Heart right ventricle (tissue), 16 donors: ENCODE results near the gene TMEM266. TPM values are rescaled to one million over a fixed set of nuclear protein-coding genes. Genes with fewer than 3 reads are reported as not detected.
"Not testable (repeated sequence)": the region's sequence is repeated elsewhere in the genome, so short reads cannot be mapped to it uniquely, and the experiment has no call there.

Experiments
- ATAC-seq, 8 donors: fragments of 200-7000 bp; cut with Tn5 transposase; one replicate each; pipeline ENCODE4 v1.9.1; 2020; ENCODE audit warnings: mild to moderate bottlenecking in 8 of 8, moderate library complexity in 8 of 8, moderate number of reproducible peaks in 1 of 8
- DNase-seq, 2 donors: peaks; one replicate each; pipeline ENCODE4 v3.0.0-alpha.2; 2020
- H3K27ac ChIP-seq, 10 donors: fragments of 200-600 bp; sonication (generic) in 2 of 10; one replicate each; pipeline versions ENCODE4 v1.5.0 to v1.8.0; 2020 to 2022; ENCODE audit warnings: mild to moderate bottlenecking in 3 of 10
- H3K27me3 ChIP-seq, 7 donors: fragments of 200-600 bp; one replicate each; pipeline ENCODE4 v1.8.0; 2021 to 2022; ENCODE audit warnings: mild to moderate bottlenecking in 2 of 7
- H3K36me3 ChIP-seq, 9 donors: fragments of 200-600 bp; sonication (generic) in 1 of 9; one replicate each; pipeline versions ENCODE4 v1.5.0 to v1.8.0; 2020 to 2022; ENCODE audit warnings: mild to moderate bottlenecking in 2 of 9
- H3K4me1 ChIP-seq, 9 donors: fragments of 200-600 bp; sonication (generic) in 1 of 9; one replicate each; pipeline versions ENCODE4 v1.5.0 to v1.8.0; 2020 to 2022; ENCODE audit warnings: mild to moderate bottlenecking in 4 of 9
- H3K4me3 ChIP-seq, 10 donors: fragments of 200-600 bp; sonication (generic) in 2 of 10; one replicate each; pipeline versions ENCODE4 v1.5.0 to v1.8.0; 2020 to 2022; ENCODE audit warnings: mild to moderate bottlenecking in 7 of 10, moderate library complexity in 2 of 10
- H3K9me3 ChIP-seq, 11 donors: fragments of 200-600 bp in 10 of 11; sonication (generic) in 2 of 11; one replicate each; pipeline versions ENCODE4 v1.5.0 to v1.8.0; 2013 to 2022; ENCODE audit warnings: mild to moderate bottlenecking in 2 of 11, control low read depth in 1 of 11, moderate library complexity in 1 of 11
- CTCF ChIP-seq, 9 donors: fragments of 200-600 bp; sonication (generic) in 2 of 9; IDR thresholded peaks; one replicate each; pipeline versions ENCODE4 v1.5.0 to v1.8.0; 2021 to 2022; ENCODE audit warnings: antibody characterized with exemption in 9 of 9, mild to moderate bottlenecking in 5 of 9, moderate library complexity in 1 of 9
- WGBS, 2 donors: extraction: QIAGEN DNeasy Blood & Tissue Kit; methylation state at CpG; one replicate each; pipeline ENCODE4 v1.1.7; 2013; ENCODE audit warnings: inconsistent platforms in 1 of 2; 5-methylcytosine and 5-hydroxymethylcytosine counted together
- intact Hi-C, 10 donors: fragments of 100-400 bp; cut with DNase I; formaldehyde crosslinking; loops; one replicate each; pipeline versions ENCODE4 v1.11.1 to v1.14.2; 2022
- long read RNA-seq, 3 donors: library from polyadenylated mRNA; unstranded; transcript quantifications; one replicate each; pipeline ENCODE4 v2.0.0, GENCODE V29; 2020 to 2021
- polyA plus RNA-seq, 2 donors: library from polyadenylated mRNA; stranded (reverse); fragments of 200-250 nt; gene quantifications; one replicate each; pipeline ENCODE4 v1.2.3, GENCODE V29; 2013
- total RNA-seq, 10 donors: library from RNA; stranded (reverse); fragmentation: NEBNext Ultra II Directional in 3 of 10; extraction: Animal tissue kit (Norgen Biotek cat#: 25700) in 3 of 10; gene quantifications; one replicate each; pipeline versions ENCODE4 v1.2.1 to v1.2.4, GENCODE V29; 2021 to 2023
- donor health status: Arrhythmogenic right ventricular cardiomyopathy.
- donor health status: ischemic (EF 13 %, LVEDD 7.1; RV severe dilation, severe dysfunction).
- donor health status: healthy with polysubstance abuse.
- donor health status: DM: no; HTN: yes; CAD: no.
- donor health status: DM: no; HTN: no; CAD: no.
- donor health status: ischemic (EF 25% LVEDD 6.9; RV normal size, moderate dysfunction).
- donor health status: ischemic (EF 25% LVEDD 5.7; RV mildly dilated, moderate dysfunction).
- donor health status: healthy.
- donor health status: DM: yes; HTN: yes; CAD: no.
- donor health status: Ischemic cardiomyopathy.
- donor health status: ischemic (EF 35%, LVEDD 5.7; RV mildly dilated, moderate dysfunction).
- donor health status: nonischemic (EF 11% LVEDD 7.7; RV severe dilation, severe dysfunction).
- donor health status: DM: yes; HTN: yes; CAD: no.
- donor health status: PGD.
- donor health status: ischemic (EF 29% LVEDD 5.4; RV normal size, mild dysfunction).
- donor health status: nonischemic (EF 23%, LVEDD 6.1; RV moderate dilation, normal function).

Gene TMEM266
- total RNA-seq (under 1 TPM in 8 of 10 donors, not detected in 2; 0.09 to 0.30 (median 0.15) TPM), polyA plus RNA-seq (under 1 TPM in 1 of 2 donors, not detected in 1; 0.01 TPM)
- long read RNA-seq, donor 1: 0 reads
- long read RNA-seq, donor 2, partial matches to known transcripts: 0 of 1 reads
- long read RNA-seq, donor 2, other reads (novel, unspliced or antisense): 1 of 1 reads
- long read RNA-seq, donor 3, partial matches to known transcripts: 0 of 1 reads
- long read RNA-seq, donor 3, other reads (novel, unspliced or antisense): 1 of 1 reads

GRCh38 chr15:76059320-76060117 is at the start of gene TMEM266:
Gene TMEM266 (plus strand): TSS chr15:76059985. CDS start chr15:76134264, 74,279 bp downstream.
- TF ChIP-seq CTCF (IDR thresholded peaks at IDR 0.05): no peak
- ATAC-seq (peak; percentile 40 to 79 (median 65)), DNase-seq (peak; percentile 7 to 27)
- Histone ChIP-seq H3K9me3 (no peaks in the 10 kb centered on the region), H3K4me1 (peaks cover 0 to 26% (median 11%) of the 10 kb centered on the region in 9 donors), H3K27ac (no peak within 1 kb of the TSS), H3K4me3 (peak within 1 kb of the TSS; percentile 37 to 69 (median 56)), H3K27me3 (peaks cover 0 to 78% (median 62%) of the 10 kb centered on the region in 7 donors), H3K36me3 (no peaks in the 10 kb centered on the region)
- WGBS, 2 donors: 0 to 1% methylated on average over 79 to 107 of the region's 107 CpGs
- intact Hi-C loops: loop anchor here in 8 of 10 donors (2.0 to 10.0 kb wide), 4 partner anchors 78 to 85 kb away; no protein-coding TSS in a partner anchor

- TF ChIP-seq CTCF (IDR thresholded peaks at IDR 0.05): no peak
- intact Hi-C loops: no loop called here
- WGBS, 2 donors: 66 to 67% methylated on average over 2 of the region's 2 CpGs
Measured at GRCh38 chr15:76010613-76011012, 49.2 kb upstream of the TMEM266 start.

GRCh38 chr15:76011627-76012551 is 47.9 kb upstream of the TMEM266 start, which contains the start of gene NRG4:
Gene NRG4 (minus strand): TSS chr15:76012424. CDS start chr15:76011230, 1,194 bp downstream.
- ATAC-seq (no peak), DNase-seq (no peak)
- WGBS, 2 donors: 45 to 48% methylated on average over 13 of the region's 13 CpGs
- no peak for TF ChIP-seq CTCF (IDR thresholded peaks at IDR 0.05)
- peaks cover 0 to 5% (median 0%) of the 10 kb centered on the region in 9 donors for H3K4me1 ChIP-seq
- intact Hi-C loops: no loop called here
- no peak within 1 kb of the TSS for H3K4me3 ChIP-seq
- peaks cover 0 to 27% (median 10%) of the 10 kb centered on the region in 7 donors for H3K27me3 ChIP-seq
- H3K27ac ChIP-seq: no peak within 1 kb of the TSS
- H3K9me3 ChIP-seq: peaks cover 0 to 20% (median 0%) of the 10 kb centered on the region in 11 donors
- no peaks in the 10 kb centered on the region for H3K36me3 ChIP-seq

More at GRCh38 chr15:76010613-76011012, 49.2 kb upstream of the TMEM266 start:
- no peak overlapping the region for H3K4me3 ChIP-seq
- no peak overlapping the region for H3K27ac ChIP-seq
- H3K36me3 ChIP-seq: no peaks in the 10 kb centered on the region
- peaks cover 0 to 14% (median 0%) of the 10 kb centered on the region in 11 donors for H3K9me3 ChIP-seq
- DNase-seq (no peak), ATAC-seq (no peak)
- peaks cover 0 to 12% (median 0%) of the 10 kb centered on the region in 9 donors for H3K4me1 ChIP-seq
- peaks cover 0 to 27% (median 10%) of the 10 kb centered on the region in 7 donors for H3K27me3 ChIP-seq

GRCh38 chr15:76013470-76013869 is 46.3 kb upstream of the TMEM266 start:
- H3K36me3 ChIP-seq, intact Hi-C loops, H3K4me1 ChIP-seq, ATAC-seq, H3K4me3 ChIP-seq, H3K27ac ChIP-seq, DNase-seq: not testable (repeated sequence)
- WGBS, 2 donors: 86 to 97% methylated on average over 4 of the region's 4 CpGs
- H3K27me3 ChIP-seq: peaks cover 0 to 24% (median 13%) of the 10 kb centered on the region in 7 donors
- peaks cover 0 to 30% (median 0%) of the 10 kb centered on the region in 11 donors for H3K9me3 ChIP-seq
